Erythroblast (primary cell): ENCODE data around the gene AATF.

Source experiments
- GATA1 ChIP-seq: IDR thresholded peaks from 2 replicates; pipeline ENCODE4 v1.6.1; 2011; ENCODE audit warnings: low read depth, mild to moderate bottlenecking, control low read depth, low read length, moderate library complexity
- POLR2A ChIP-seq: IDR thresholded peaks from 2 replicates; pipeline ENCODE4 v1.6.1; 2011; ENCODE audit warnings: mild to moderate bottlenecking, low read length

DNA sequence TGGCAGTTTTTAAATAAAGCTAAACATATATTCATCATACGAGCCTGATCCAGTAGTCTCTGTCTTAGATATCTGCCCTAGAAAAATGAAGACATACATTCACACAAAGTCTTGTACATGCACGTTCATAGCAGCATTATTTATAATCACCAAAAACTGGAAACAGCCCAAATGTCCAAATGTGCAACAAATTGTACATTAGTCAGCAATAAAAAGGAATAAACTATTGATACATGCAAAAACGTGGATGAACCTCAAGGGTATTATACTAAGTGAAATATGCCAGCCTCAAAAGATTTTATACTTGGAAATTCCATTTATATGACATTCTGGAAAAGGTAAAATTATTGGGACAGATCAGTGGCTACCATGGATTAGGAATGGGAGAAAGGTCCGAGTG lies 22.8 kb downstream of the AATF start:
- no peak for TF ChIP-seq POLR2A
- TF ChIP-seq GATA1 = no peak
